ENCODE data around the gene ANKRD11.

The ANKRD11 gene

GRCh38 chr16:89534252-89534756, 43.9 kb upstream of the ANKRD11 start:
- DNase-seq: no peak

DNA sequence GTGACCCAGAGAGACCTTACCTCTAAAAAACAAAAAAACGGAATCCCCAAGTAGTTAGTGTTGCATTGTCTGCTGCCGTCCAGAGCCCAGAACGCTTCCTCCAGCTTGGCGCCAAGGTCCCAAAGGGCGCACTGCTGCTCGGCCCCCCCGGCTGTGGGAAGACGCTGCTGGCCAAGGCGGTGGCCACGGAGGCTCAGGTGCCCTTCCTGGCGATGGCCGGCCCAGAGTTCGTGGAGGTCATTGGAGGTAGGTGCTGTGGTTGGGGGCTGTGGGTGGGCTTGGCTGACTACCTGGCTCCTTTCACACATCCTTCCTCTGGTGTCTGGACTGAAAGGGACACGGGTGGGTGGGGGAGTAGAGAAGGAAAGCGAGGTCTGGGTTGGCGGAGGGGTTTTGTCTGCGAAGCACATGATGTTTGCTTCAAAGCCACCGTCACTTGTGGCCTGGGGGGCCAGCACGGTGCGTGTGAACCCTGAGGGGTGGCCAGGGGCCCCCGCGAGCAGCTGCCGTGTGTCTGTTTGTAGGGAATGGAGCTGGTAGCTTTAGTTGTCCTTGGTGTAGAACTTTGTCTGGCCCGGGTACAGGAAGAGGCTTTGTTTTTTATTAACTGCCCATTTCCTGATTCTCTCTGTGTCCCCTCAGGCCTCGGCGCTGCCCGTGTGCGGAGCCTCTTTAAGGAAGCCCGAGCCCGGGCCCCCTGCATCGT, 41.6 kb upstream of the ANKRD11 start:
- no peak overlapping the region for H4K8ac ChIP-seq (ENCODE audit: low read depth, low read length)
- H3K4me1 ChIP-seq (ENCODE audit: control insufficient read depth, low read depth, low read length): no peaks in the 10 kb centered on the region
- peaks cover 5% of the 10 kb centered on the region for H3K79me1 ChIP-seq (ENCODE audit: low read length)
- no peaks in the 10 kb centered on the region for H3K27me3 ChIP-seq (ENCODE audit: insufficient read depth, low read length, poor library complexity)
- peaks cover 22% of the 10 kb centered on the region for H3K36me3 ChIP-seq (ENCODE audit: control insufficient read depth, insufficient read depth, low read length)
- H2BK15ac ChIP-seq (replicated peaks; ENCODE audit: low read depth): no peak overlapping the region
- no peak overlapping the region for H3K27ac ChIP-seq (ENCODE audit: low read depth, low read length)
- no peak overlapping the region for H2AK5ac ChIP-seq (ENCODE audit: low read length)
- no peak overlapping the region for H3K4me2 ChIP-seq (ENCODE audit: low read length)
- no CpG with 5 or more reads among the region's 31 CpGs for WGBS (ENCODE audit: extremely low coverage, insufficient coverage, low lambda C conversion rate)
- H3K56ac ChIP-seq (ENCODE audit: low read length): no peak overlapping the region
- H3K18ac ChIP-seq (ENCODE audit: low read length): no peak overlapping the region
- no peak overlapping the region for H2BK120ac ChIP-seq (ENCODE audit: low read depth, low read length)
- no peak overlapping the region for H3K4me3 ChIP-seq (ENCODE audit: low read length)
- no peak for DNase-seq
- no peak overlapping the region for H3K9ac ChIP-seq (ENCODE audit: low read length)
- no peak overlapping the region for H3K4ac ChIP-seq (ENCODE audit: low read depth, low read length)
- H3K79me2 ChIP-seq (ENCODE audit: control insufficient read depth, insufficient read depth, low read length): no peaks in the 10 kb centered on the region
- H3K23ac ChIP-seq (ENCODE audit: low read length): no peak overlapping the region
- no peak overlapping the region for H4K5ac ChIP-seq (ENCODE audit: low read length)
- H2BK5ac ChIP-seq (ENCODE audit: low read length): no peak overlapping the region

More at GRCh38 chr16:89534252-89534756, 43.9 kb upstream of the ANKRD11 start:
- H3K18ac ChIP-seq (ENCODE audit: low read length): no peak overlapping the region
- H3K4me3 ChIP-seq (ENCODE audit: low read length): no peak overlapping the region
- WGBS (ENCODE audit: extremely low coverage, insufficient coverage, low lambda C conversion rate): no CpG with 5 or more reads among the region's 11 CpGs
- H2BK5ac ChIP-seq (ENCODE audit: low read length): no peak overlapping the region
- no peak overlapping the region for H3K23ac ChIP-seq (ENCODE audit: low read length)
- no peak overlapping the region for H3K4ac ChIP-seq (ENCODE audit: low read depth, low read length)
- H3K9ac ChIP-seq (ENCODE audit: low read length): no peak overlapping the region
- H3K79me1 ChIP-seq (ENCODE audit: low read length): peaks cover 5% of the 10 kb centered on the region
- peaks cover 21% of the 10 kb centered on the region for H3K36me3 ChIP-seq (ENCODE audit: control insufficient read depth, insufficient read depth, low read length)
- H3K79me2 ChIP-seq (ENCODE audit: control insufficient read depth, insufficient read depth, low read length): no peaks in the 10 kb centered on the region
- no peak overlapping the region for H3K56ac ChIP-seq (ENCODE audit: low read length)
- H3K4me2 ChIP-seq (ENCODE audit: low read length): no peak overlapping the region
- H2BK120ac ChIP-seq (ENCODE audit: low read depth, low read length): no peak overlapping the region
- no peaks in the 10 kb centered on the region for H3K27me3 ChIP-seq (ENCODE audit: insufficient read depth, low read length, poor library complexity)
- no peaks in the 10 kb centered on the region for H3K4me1 ChIP-seq (ENCODE audit: control insufficient read depth, low read depth, low read length)
- H3K27ac ChIP-seq (ENCODE audit: low read depth, low read length): no peak overlapping the region
- no peak overlapping the region for H4K5ac ChIP-seq (ENCODE audit: low read length)
- H4K8ac ChIP-seq (ENCODE audit: low read depth, low read length): no peak overlapping the region
- no peak overlapping the region for H2AK5ac ChIP-seq (ENCODE audit: low read length)
- H2BK15ac ChIP-seq (replicated peaks; ENCODE audit: low read depth): no peak overlapping the region

DNA sequence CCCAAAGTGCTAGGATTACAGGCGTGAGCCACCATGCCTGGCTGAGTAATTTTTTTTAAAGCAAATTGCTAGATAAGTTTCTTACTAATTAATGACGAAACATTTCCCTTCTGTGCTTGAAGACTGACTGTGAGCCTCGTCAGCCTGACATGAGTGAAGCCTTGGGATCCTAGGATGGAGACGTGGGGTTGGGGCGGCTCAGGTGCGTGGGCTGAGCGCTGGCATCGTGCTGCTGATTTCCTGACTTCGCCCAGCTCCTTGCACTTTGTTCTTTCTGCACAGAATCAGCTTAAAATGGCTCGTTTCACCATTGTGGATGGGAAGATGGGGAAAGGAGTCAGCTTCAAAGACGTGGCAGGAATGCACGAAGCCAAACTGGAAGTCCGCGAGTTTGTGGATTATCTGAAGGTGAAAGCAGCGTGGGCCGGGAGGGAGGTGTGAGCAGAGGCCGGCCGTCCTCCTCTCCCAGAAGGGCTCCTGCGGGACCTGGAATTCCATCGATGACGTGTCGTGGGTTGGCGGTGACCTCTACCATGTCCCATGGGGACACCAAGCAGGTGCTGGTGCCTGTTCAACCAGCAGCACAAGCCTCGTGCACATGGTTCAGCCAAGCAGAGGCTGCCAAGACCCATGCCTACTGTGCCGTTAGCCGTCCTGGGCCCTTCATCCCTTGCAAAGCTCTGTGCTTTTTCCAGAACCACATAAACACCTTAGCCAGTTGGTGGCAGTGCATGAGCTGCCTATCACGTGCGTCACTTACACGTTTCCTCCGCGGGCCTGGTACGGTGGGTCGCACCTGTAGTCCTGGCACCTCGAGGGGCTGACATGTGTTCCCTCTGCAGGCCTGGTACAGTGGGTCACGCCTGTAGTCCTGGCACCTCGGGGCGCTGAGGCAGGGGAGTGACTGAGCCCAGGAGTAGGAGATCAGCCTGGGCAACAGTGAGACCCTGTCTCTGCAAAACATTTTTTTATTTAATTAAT, 40.3 kb upstream of the ANKRD11 start:
- no peak overlapping the region for H3K27ac ChIP-seq (ENCODE audit: low read depth, low read length)
- H3K4ac ChIP-seq (ENCODE audit: low read depth, low read length): no peak overlapping the region
- no peaks in the 10 kb centered on the region for H3K27me3 ChIP-seq (ENCODE audit: insufficient read depth, low read length, poor library complexity)
- H3K79me1 ChIP-seq (ENCODE audit: low read length): peaks cover 5% of the 10 kb centered on the region
- no peak overlapping the region for H3K18ac ChIP-seq (ENCODE audit: low read length)
- H2BK120ac ChIP-seq (ENCODE audit: low read depth, low read length): no peak overlapping the region
- peaks cover 23% of the 10 kb centered on the region for H3K36me3 ChIP-seq (ENCODE audit: control insufficient read depth, insufficient read depth, low read length)
- H3K4me2 ChIP-seq (ENCODE audit: low read length): no peak overlapping the region
- H3K79me2 ChIP-seq (ENCODE audit: control insufficient read depth, insufficient read depth, low read length): no peaks in the 10 kb centered on the region
- H3K4me1 ChIP-seq (ENCODE audit: control insufficient read depth, low read depth, low read length): no peaks in the 10 kb centered on the region
- H3K23ac ChIP-seq (ENCODE audit: low read length): no peak overlapping the region
- H3K4me3 ChIP-seq (ENCODE audit: low read length): no peak overlapping the region
- H4K8ac ChIP-seq (ENCODE audit: low read depth, low read length): no peak overlapping the region
- no peak overlapping the region for H3K56ac ChIP-seq (ENCODE audit: low read length)
- no peak overlapping the region for H2AK5ac ChIP-seq (ENCODE audit: low read length)
- no peak overlapping the region for H2BK15ac ChIP-seq (replicated peaks; ENCODE audit: low read depth)
- H3K9ac ChIP-seq (ENCODE audit: low read length): no peak overlapping the region
- DNase-seq: no peak
- no peak overlapping the region for H4K5ac ChIP-seq (ENCODE audit: low read length)
- H2BK5ac ChIP-seq (ENCODE audit: low read length): no peak overlapping the region
- WGBS (ENCODE audit: extremely low coverage, insufficient coverage, low lambda C conversion rate): no CpG with 5 or more reads among the region's 37 CpGs

DNA sequence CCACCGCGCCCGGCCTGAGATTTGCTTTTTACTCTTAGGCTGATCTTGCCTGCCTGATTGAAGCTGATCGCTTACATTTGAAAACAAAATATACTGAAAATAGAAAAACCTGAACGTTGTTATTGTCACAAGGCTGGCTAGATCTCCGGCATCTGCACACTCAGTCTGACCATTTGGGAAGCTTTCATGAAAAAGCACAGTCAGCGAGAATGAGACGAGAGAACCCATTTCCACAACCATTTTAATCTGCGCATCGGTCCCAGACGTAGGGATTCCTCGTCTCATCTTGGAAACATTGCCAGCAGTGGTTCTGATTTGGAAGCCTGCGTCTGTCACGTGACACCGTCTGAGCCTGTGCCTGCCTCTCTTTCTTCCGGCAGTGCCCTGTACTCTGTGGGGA, 38.7 kb upstream of the ANKRD11 start:
- Histone ChIP-seq H3K4me3 (ENCODE audit: low read length) (no peak overlapping the region), H3K79me1 (ENCODE audit: low read length) (no peaks in the 10 kb centered on the region), H3K79me2 (ENCODE audit: control insufficient read depth, insufficient read depth, low read length) (no peaks in the 10 kb centered on the region), H3K27me3 (ENCODE audit: insufficient read depth, low read length, poor library complexity) (no peaks in the 10 kb centered on the region), H2BK15ac (replicated peaks; ENCODE audit: low read depth) (no peak overlapping the region), H2BK120ac (ENCODE audit: low read depth, low read length) (no peak overlapping the region), H4K5ac (ENCODE audit: low read length) (no peak overlapping the region), H3K36me3 (ENCODE audit: control insufficient read depth, insufficient read depth, low read length) (peaks cover 24% of the 10 kb centered on the region), H4K8ac (ENCODE audit: low read depth, low read length) (no peak overlapping the region), H3K56ac (ENCODE audit: low read length) (no peak overlapping the region), H3K18ac (ENCODE audit: low read length) (no peak overlapping the region), H3K27ac (ENCODE audit: low read depth, low read length) (no peak overlapping the region), H3K9ac (ENCODE audit: low read length) (no peak overlapping the region), H3K4me1 (ENCODE audit: control insufficient read depth, low read depth, low read length) (no peaks in the 10 kb centered on the region), H3K4ac (ENCODE audit: low read depth, low read length) (no peak overlapping the region), H3K4me2 (ENCODE audit: low read length) (no peak overlapping the region), H2BK5ac (ENCODE audit: low read length) (no peak overlapping the region), H2AK5ac (ENCODE audit: low read length) (no peak overlapping the region), H3K23ac (ENCODE audit: low read length) (no peak overlapping the region)
- no peak for DNase-seq
- WGBS (ENCODE audit: extremely low coverage, insufficient coverage, low lambda C conversion rate): no CpG with 5 or more reads among the region's 16 CpGs

DNA sequence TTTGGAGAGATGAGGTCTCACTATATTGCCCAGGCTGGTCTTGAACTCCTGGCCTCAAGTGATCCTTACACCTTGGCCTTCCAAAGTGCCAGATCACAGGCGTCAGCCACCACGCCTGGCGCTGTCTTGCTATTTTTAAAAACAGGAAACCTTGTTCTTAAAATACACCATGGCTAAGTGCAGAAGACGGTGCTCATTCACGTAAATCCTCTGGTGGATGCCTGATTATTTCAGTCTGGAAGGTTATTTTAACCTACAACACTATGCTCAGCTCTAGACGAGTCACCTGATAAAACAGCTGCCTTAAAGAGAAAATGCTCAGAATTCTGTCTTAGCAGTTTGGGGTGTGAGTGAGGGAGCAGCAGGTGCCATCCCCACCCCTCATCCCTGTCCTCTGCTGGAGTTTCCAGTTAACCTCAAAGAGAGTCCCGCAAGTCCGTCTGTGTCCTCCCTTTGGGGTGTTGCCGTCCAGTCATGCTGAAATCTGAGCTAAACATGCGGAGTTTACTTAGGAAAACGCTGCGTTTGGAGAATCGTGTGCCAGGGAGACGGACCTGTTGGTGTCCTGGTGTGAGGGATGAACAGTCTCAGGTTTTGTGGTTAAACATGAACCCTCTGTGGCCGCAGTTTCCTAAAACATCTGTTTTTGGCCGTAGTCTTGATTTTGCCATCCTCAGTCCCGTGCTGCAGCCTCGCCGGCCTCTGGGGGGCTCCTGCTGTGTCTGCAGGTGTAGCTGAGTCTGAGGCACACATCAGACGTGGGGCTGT, 35.0 kb upstream of the ANKRD11 start:
- Histone ChIP-seq H3K9ac (ENCODE audit: low read length) (no peak overlapping the region), H3K36me3 (ENCODE audit: control insufficient read depth, insufficient read depth, low read length) (peaks cover 15% of the 10 kb centered on the region), H4K8ac (ENCODE audit: low read depth, low read length) (no peak overlapping the region), H3K4ac (ENCODE audit: low read depth, low read length) (no peak overlapping the region), H3K4me3 (ENCODE audit: low read length) (no peak overlapping the region), H3K18ac (ENCODE audit: low read length) (no peak overlapping the region), H3K27ac (ENCODE audit: low read depth, low read length) (no peak overlapping the region), H2AK5ac (ENCODE audit: low read length) (no peak overlapping the region), H3K4me1 (ENCODE audit: control insufficient read depth, low read depth, low read length) (no peaks in the 10 kb centered on the region), H3K4me2 (ENCODE audit: low read length) (no peak overlapping the region), H4K5ac (ENCODE audit: low read length) (no peak overlapping the region), H2BK120ac (ENCODE audit: low read depth, low read length) (no peak overlapping the region), H3K56ac (ENCODE audit: low read length) (no peak overlapping the region), H3K79me1 (ENCODE audit: low read length) (peaks cover 8% of the 10 kb centered on the region), H3K79me2 (ENCODE audit: control insufficient read depth, insufficient read depth, low read length) (peaks cover 9% of the 10 kb centered on the region), H2BK5ac (ENCODE audit: low read length) (no peak overlapping the region), H3K27me3 (ENCODE audit: insufficient read depth, low read length, poor library complexity) (no peaks in the 10 kb centered on the region), H3K23ac (ENCODE audit: low read length) (no peak overlapping the region), H2BK15ac (replicated peaks; ENCODE audit: low read depth) (no peak overlapping the region)
- no peak for DNase-seq
- WGBS (ENCODE audit: extremely low coverage, insufficient coverage, low lambda C conversion rate): no CpG with 5 or more reads among the region's 20 CpGs
